Left renal pelvis (tissue), 4 donors: Measurements from ENCODE around the gene ATP2B3. TPM values are rescaled to one million over a fixed set of nuclear protein-coding genes. Genes with fewer than 3 reads are reported as not detected.

Source experiments
- DNase-seq, 4 donors: peaks; one replicate each; pipeline ENCODE4 v3.0.0-alpha.2; 2013; ENCODE audit warnings: low read depth in 4 of 4, low spot score in 3 of 4
- polyA plus RNA-seq, 4 donors: library from polyadenylated mRNA; unstranded; fragments of 120-200 nt; gene quantifications; one replicate each; pipeline ENCODE4 v1.2.1, GENCODE V29; 2013; ENCODE audit not compliant: insufficient read length in 4 of 4

ATP2B3 gene
- polyA plus RNA-seq, 4 donors = 0.10 to 0.32 (median 0.22) TPM

GRCh38 chrX:153488231-153488914 lies 29.1 kb upstream of the ATP2B3 start:
- DNase-seq = no peak

GRCh38 chrX:153490217-153490930 lies 27.1 kb upstream of the ATP2B3 start:
- DNase-seq = no peak

- DNase-seq = no peak
These were observed 26.0 kb upstream of the ATP2B3 start for GRCh38 chrX:153491351-153491914.

- no peak for DNase-seq
These were observed 25.5 kb upstream of the ATP2B3 start for GRCh38 chrX:153491918-153492317.

- no peak for DNase-seq
These were observed 24.9 kb upstream of the ATP2B3 start for GRCh38 chrX:153492543-153492942.

- DNase-seq = no peak
These were observed 24.4 kb upstream of the ATP2B3 start for GRCh38 chrX:153493085-153493484.

GRCh38 chrX:153494061-153494460 lies 23.4 kb upstream of the ATP2B3 start:
- DNase-seq = no peak

GRCh38 chrX:153494541-153495361 lies 22.7 kb upstream of the ATP2B3 start, which contains the start of gene BGN:
Gene BGN (plus strand): TSS chrX:153494980. CDS start chrX:153504632, 9,652 bp downstream.
- no peak for DNase-seq

- DNase-seq = no peak
These were observed 22.1 kb upstream of the ATP2B3 start for GRCh38 chrX:153495362-153495751.

GRCh38 chrX:153495903-153496589 lies 21.4 kb upstream of the ATP2B3 start:
- DNase-seq = no peak

- no peak for DNase-seq
These were observed 20.9 kb upstream of the ATP2B3 start for GRCh38 chrX:153496590-153496959.

- DNase-seq = no peak
These were observed 19.0 kb upstream of the ATP2B3 start for GRCh38 chrX:153498453-153498852.

- DNase-seq = no peak
These were observed 18.1 kb upstream of the ATP2B3 start for GRCh38 chrX:153499341-153499740.

- no peak for DNase-seq
These were observed 17.6 kb upstream of the ATP2B3 start for GRCh38 chrX:153499876-153500275.

GRCh38 chrX:153500676-153501280 lies 16.7 kb upstream of the ATP2B3 start:
- no peak for DNase-seq

- DNase-seq = no peak
These were observed 15.9 kb upstream of the ATP2B3 start for GRCh38 chrX:153501530-153501929.

GRCh38 chrX:153502131-153502530 lies 15.3 kb upstream of the ATP2B3 start:
- DNase-seq = no peak

GRCh38 chrX:153502796-153503195 lies 14.6 kb upstream of the ATP2B3 start:
- DNase-seq = no peak

- DNase-seq = no peak
These were observed 12.9 kb upstream of the ATP2B3 start for GRCh38 chrX:153504445-153505016.

- no peak for DNase-seq
These were observed 12.1 kb upstream of the ATP2B3 start for GRCh38 chrX:153505361-153505760.
